Left renal cortex interstitium (tissue), 4 donors: ENCODE data around the gene RAB24. TPM values are rescaled to one million over a fixed set of nuclear protein-coding genes. Genes with fewer than 3 reads are reported as not detected.
"Not testable (repeated sequence)": the region's sequence is repeated elsewhere in the genome, so short reads cannot be mapped to it uniquely, and the experiment has no call there.

Experiments used
- DNase-seq, 4 donors: peaks; one replicate each; pipeline ENCODE4 v3.0.0-alpha.2; 2013; ENCODE audit warnings: low read depth in 4 of 4, low spot score in 2 of 4, missing footprints in 1 of 4
- polyA plus RNA-seq, 4 donors: library from polyadenylated mRNA; unstranded; fragments of 120-200 nt; gene quantifications; one replicate each; pipeline ENCODE4 v1.2.1, GENCODE V29; 2013; ENCODE audit not compliant: insufficient read length in 4 of 4

Gene RAB24
- polyA plus RNA-seq, 4 donors = 27.6 to 42.0 (median 32.8) TPM

DNA sequence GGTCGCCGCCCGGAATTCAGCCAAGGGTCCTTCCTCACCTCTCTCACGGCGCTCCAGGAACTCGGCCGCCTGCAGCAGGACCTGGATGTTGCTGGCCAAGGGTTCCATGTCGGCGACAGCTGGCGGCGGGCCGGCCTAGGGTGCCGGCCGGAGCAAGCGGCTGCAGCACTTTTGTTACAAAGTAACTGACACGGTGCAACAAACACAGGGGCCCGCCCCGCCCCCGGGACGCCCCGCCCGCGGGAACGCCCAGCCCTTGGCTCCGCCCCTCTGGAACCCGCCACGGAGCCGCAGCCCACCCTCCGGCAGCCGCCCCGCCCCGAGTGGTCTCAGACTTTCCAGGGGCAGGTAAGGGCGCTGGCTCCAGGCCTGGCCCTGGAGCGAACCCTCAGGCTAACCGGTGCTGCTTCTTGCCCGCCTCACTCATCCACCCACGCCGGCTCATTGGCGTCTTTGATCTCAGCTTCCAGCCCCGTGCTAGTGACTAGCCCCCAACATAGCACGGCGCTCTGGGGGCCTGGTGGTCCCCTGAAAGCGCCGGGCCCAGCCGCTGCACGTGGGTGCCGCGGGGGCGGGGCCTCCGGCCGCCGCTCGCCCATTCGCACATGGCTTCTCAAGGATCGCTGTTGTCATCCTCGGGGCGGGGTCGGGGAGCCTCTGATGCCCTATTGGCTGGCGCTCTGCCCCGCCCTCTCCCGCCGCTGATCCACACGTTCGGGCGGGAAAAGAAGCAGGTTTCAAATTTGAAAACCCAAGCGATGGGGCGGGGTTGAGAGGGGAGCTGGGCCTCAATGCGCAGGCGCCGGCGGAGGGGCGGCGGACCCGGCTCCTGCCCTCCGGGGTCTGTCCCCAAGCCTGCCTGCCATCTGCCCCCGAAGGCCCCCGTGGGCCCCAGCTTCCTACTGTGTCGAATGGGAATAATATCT lies 8.5 kb upstream of the RAB24 start, which contains the start of gene MXD3:
Gene MXD3 (minus strand): TSS at position 176 of the 926 bp plus-strand sequence. CDS start 68 bp downstream, at position 108.
- DNase-seq = peak; percentile 71 to 92 (median 82)

- no peak for DNase-seq
These were observed 7.8 kb upstream of the RAB24 start for GRCh38 chr5:177311392-177311722.

DNA sequence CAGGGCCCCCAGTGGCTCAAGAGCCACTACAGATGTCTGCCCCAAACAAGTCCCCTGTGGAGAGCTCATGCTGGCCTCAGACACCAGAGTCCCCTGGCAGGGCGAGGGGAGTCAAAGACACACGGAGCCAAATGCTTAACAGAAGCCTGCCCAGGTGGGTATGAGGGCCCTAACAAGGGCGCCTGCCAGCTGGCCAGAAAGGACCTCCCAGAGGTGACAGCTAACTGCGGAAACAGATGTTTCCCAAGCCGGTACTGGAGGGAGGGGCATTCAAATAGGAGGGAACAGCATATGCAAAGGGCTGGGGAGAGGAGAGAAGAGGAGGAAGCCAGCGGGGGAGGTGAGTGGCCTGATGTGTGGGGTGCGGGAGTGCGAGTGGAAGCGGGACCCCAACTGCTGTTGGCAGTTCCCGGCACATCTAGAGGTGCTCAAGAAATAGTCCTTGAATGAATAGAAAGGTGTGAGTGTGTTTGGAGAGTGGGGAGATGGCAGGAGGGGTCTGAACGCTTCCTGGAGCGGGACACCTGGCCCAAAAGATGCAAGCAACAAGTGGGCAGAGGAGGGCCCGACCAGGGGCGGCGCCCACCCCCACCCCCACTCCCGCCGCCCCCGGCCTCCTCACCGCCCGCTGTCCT lies 7.4 kb upstream of the RAB24 start:
- no peak for DNase-seq

- DNase-seq = no peak
These were observed 6.8 kb upstream of the RAB24 start for GRCh38 chr5:177310332-177310731.

DNA sequence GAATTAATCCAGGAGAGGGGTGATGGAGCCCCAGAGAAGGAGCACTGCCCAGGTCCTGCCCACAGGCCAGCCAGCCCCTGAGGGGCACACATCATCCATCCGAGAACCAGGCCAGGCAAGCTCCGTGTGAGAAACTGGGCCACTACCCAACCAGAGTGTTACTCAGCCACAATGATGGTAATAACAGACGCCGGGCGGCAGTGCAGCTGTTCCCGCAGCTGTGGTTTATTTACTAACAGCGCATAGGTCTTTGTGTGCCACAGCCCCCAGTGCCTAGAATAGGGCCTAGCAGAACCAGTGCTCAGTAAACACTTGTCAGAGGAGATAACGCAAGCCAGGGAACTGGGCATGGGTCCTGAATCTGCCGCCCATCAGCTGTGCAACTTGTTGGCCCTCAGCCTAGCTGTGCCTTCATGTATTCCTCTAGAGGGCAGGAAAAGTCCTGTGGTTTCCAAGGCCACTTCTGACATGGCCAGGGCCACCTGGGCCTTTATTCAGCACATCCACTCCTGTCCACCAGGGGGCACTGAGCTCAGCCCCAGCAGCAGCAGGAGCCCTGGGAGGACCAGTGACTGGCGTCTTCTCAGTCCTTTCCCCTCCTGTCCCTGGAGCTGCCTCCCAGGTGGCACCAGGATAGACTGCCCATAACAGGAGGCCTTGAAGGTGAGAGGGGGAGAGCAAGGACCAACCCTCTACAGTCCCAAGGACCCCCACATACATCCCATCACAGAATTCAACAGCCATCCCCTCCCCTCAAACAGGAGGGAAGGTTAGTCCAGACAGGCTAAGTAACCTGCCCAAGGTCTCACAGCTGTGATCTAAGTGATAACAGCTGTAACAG lies 6.1 kb upstream of the RAB24 start:
- DNase-seq = no peak

DNA sequence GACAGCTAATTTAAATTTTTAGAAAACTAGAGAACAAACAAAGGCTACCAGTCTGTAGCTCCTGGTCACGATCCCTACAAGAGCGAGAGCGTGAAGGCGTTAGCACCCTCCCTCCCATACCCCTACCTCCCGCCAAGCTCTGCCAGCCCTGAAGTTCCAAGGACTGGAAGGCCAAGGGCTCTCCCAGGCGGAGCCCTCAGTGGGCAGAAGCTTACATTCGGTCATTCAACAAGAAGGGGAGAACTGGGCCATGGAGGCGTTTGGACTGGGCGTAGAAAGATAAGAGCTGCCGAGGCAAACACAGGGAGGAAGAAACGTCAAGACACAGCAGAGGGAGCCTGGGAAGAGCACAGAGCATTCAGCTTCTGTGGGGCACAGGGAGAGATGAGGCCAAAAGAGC lies 5.2 kb upstream of the RAB24 start:
- no peak for DNase-seq

DNA sequence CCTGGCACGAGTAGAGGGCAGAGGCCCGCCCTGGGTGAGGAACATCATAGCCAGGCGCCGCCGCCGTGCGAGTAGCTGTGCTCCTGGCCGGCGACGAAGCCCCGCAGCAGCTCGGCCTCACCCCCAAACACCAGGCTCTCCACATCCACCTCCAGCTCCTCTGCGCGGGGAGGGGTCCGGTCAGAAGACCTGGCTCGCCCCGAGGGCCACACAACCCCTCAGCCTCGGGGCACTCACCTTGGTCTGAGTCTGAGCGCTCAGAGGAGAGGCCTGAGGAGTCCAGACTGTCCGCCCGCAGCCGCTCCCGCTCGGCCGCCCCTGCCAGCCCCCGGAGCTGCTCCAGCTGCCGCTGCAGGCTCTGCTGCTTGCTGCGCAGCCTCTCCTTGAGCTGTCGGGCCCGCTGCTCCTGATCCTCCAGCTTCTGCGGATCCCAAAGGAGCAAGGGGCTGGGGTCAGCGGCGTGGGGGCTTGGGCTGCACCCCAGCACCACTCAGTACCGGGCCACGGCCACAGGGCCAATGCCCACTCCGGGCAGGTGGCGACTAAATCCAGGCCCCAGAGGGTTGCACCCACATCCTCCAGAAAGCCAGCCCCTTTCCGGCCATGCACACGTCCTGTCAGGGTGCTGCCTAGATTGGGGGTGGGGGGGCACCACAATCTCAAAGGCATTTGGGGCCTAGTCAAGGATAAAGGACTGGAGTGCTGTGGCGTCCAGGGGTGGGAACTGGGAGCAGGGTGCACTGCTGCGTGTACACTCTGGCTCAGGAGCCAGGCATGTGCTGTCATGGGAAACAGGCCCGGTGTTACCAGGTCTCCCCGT lies 4.2 kb upstream of the RAB24 start:
- no peak for DNase-seq

GRCh38 chr5:177306674-177307543 lies 3.4 kb upstream of the RAB24 start:
- no peak for DNase-seq

- not testable (repeated sequence) for DNase-seq
These were observed 2.7 kb upstream of the RAB24 start for GRCh38 chr5:177306103-177306640.

DNA sequence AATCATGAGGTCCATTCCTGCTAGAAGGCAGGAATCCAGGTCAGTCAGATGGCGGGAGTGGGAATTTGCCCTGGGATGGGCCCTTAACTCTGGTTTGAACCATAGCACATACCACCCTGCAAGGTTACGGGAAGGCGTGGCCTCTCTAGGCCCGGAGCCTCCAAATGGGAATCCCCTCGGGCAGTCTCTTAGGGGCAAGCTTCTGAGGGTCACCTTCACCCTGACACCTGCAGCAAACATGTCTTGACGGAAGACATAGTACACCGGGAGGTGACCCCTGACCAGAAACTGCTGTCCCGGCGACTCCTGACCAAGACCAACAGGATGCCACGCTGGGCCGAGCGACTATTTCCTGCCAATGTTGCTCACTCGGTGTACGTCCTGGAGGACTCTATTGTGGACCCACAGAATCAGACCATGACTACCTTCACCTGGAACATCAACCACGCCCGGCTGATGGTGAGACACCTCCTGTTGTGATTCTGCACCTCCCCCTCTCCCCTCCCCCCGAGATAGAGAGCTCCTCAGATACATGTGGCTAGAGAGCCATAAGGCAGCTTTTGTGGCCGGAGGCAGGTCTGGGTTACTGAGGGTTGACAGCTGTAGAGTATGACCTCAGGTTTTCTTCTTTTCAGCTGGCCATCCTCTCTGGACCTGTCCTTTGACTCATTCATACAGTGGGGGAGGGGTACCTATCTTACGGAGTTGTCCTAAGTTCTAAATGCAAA lies 1.0 kb upstream of the RAB24 start:
- no peak for DNase-seq

DNA sequence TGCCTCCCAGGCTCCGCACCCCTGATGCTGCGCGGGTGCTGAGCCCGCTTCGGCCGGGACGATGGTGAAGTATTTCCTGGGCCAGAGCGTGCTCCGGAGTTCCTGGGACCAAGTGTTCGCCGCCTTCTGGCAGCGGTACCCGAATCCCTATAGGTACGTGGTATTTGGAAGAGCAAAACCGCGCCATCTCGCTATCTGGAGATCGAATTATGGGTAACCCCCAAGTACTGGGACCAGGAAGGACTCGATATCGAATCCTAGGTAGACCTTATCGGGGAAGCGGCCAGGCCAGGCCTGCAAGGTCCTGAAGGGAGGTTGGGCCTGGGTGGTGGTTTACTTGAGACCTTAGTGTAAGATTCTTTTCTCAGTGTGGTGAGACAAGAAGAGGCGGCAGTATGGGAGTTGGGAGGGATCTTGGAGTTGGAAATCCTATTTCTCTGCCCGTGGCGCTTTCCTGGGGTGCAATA lies 439 bp upstream of the RAB24 start:
- no peak for DNase-seq

DNA sequence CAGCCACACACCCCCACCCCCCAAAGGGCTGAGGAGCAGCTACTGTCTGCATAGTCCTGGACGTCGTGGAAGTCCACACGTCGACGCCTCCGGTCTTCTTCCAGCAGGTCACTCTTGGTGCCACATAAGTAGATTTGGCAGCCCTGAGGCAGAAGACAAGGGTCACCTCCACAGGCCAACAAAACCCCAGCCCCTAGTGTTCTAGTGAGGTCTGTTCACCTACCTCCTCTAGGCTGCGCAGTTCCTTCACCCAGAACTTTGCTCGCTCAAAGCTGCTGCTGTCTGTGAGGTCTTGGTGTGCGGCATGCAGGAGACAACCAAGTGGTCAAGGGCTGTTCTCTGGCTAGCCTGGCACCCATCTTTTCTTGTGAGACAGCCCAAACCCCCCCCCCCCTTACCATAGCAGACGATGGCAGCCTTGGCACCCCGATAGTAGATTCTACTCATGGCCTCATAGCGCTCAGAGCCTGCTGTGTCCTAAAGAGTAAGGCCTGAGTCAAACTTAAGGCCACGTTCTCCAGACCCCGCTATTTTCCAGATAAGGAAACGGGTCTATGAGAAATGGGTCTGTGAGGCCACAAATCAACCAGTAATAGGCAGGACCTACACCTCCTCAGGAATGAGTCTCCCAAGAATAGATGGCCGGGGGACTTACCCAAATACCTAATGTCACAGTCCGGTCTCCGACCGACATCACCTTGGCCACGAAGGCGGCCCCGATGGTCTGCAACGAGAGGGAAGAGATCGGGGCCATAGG lies 987 bp downstream of the RAB24 start:
- no peak for DNase-seq

- no peak for DNase-seq
These were observed 1.9 kb downstream of the RAB24 start for GRCh38 chr5:177301503-177302165.

GRCh38 chr5:177300951-177301350 lies 2.6 kb downstream of the RAB24 start:
- no peak for DNase-seq

- DNase-seq = no peak
These were observed 3.2 kb downstream of the RAB24 start for GRCh38 chr5:177300236-177300880.

- DNase-seq = no peak
These were observed 3.8 kb downstream of the RAB24 start for GRCh38 chr5:177299697-177300096.
